HG03342 (cell line): ENCODE results near the gene CES4A.
"Not testable (repeated sequence)": the region's sequence is repeated elsewhere in the genome, so short reads cannot be mapped to it uniquely, and the experiment has no call there.

Source experiments
- ATAC-seq: cut with Tn5 transposase; IDR thresholded peaks from one replicate; pipeline ENCODE4 v1.9.1; 2021; ENCODE audit warnings: mild to moderate bottlenecking, moderate library complexity; ENCODE audit not compliant: unreplicated experiment

The CES4A gene

DNA sequence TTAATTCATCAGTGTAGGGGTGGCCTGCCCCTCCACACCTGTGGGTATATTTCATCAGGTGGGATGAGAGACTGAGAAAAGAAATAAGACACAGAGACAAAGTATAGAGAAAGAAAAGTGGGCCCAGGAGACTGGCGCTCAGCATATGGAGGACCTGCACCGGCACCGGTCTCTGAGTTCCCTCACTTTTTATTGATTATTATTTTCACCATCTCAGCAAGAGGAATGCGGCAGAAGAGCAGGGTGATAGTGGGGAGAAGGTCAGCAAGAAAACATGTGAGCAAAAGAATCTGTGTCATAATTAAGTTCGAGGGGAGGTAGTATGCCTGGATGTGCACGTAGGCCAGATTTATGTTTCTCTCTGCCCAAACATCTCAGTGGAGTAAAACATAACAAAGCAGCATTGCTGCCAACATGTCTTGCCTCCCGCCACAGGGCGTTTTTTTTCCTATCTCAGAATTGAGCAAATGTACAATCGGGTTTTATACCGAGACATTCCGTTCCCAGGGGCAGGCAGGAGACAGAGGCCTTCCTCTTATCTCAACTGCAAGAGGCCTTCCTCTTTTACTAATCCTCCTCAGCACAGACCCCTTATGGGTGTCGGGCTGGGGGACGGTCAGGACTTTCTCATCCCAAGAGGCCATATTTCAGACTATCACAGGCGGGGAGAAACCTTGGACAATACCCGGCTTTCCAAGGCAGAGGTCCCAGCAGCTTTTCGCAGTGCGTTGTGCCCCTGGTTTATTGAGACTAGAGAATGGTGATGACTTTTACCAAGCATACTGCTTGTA lies 32.8 kb upstream of the CES4A start:
- not testable (repeated sequence) for ATAC-seq

- ATAC-seq = not testable (repeated sequence)
Observed at GRCh38 chr16:66956154-66956457, 32.3 kb upstream of the CES4A start.

DNA sequence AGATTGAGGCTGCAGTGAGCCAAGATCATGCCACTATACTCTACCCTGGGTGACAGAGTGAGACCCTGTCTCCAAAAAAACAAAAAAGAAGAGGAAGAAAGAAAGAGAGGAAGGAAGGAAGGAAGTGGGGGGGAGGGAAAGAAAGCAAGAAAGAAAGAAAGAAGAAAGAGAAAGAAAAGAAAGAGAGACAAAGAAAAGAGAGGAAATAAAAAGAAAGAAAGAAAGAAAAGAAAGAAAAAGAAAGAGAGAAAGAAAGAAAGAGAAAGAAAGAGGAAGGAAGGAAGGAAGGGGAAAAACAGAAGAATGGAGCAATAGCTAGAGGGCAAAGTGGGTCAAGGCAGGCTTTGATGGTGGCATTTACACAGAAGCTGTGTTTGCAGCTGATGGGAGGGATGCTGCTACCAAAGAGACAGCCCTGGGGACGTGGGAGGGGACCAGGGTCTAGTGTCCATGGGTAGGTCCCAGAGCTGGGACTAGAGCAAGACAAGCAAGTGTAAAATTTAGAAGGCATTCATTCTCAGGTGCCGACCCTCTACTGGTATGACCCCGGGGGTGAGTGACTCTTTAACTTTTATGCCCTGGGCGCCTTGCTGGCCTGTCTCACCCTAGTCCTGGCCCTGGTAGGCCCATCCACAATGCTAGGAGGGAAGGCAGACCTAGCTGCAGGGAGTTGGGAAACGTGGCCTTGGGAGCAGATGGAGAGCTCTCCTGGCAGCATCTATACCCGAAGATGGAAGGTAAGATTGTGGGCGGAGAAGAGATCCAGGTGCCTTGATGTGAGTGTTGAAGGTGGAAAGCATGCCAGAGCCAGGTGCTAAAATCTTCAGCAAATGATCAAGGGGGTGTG lies 29.3 kb upstream of the CES4A start:
- ATAC-seq = no peak

DNA sequence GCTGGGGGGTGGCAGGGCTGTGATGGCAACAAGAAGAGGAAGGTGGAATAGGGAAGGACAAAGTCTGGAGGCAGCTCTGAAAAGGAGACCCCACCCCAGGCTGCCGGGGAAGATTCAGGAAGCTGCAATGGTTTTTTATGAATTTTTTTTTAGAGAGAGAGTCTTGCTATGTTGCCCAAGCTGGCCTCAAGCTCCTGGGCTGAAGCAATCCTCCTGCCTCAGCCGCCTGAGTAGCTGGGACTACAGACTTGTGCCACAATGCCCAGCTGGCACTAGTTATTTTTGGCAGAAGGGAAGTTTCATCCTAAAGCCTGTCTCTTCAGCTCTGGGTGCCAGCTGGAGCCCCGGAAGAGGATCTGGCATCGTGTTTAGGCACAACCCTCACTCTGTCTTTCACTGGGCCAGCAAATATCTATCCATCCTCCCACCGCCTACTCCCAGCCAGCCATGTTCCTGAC lies 28.7 kb upstream of the CES4A start:
- no peak for ATAC-seq

DNA sequence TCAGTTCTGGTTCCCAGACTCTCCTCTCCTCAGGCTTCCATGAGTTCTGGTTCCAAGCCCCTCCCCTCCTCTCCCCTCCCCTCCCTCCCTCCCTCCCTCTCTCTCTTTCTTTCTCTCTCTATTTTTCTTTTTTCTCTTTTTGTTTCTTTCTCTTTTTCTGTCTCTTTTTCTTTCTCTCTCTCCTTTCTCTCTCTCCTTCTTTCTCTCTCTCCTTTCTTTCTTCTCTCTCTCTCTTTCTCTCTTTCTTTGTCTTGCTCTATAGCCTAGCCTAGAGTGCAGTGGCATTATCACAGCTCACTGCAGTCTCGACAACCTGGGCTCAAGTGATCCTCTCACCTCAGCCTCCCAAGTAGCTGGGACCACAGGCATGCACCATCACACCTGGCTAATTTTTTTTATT lies 28.1 kb upstream of the CES4A start:
- no peak for ATAC-seq

GRCh38 chr16:66961065-66961744 lies 27.2 kb upstream of the CES4A start, which contains the start of gene CES3:
CES3 (plus strand) TSS chr16:66961266; CDS start chr16:66961308, 42 bp downstream.
- ATAC-seq = peak; percentile 77

GRCh38 chr16:66961914-66962313 lies 26.5 kb upstream of the CES4A start:
- ATAC-seq = no peak

- no peak for ATAC-seq
Observed at GRCh38 chr16:66964049-66964448, 24.3 kb upstream of the CES4A start.

DNA sequence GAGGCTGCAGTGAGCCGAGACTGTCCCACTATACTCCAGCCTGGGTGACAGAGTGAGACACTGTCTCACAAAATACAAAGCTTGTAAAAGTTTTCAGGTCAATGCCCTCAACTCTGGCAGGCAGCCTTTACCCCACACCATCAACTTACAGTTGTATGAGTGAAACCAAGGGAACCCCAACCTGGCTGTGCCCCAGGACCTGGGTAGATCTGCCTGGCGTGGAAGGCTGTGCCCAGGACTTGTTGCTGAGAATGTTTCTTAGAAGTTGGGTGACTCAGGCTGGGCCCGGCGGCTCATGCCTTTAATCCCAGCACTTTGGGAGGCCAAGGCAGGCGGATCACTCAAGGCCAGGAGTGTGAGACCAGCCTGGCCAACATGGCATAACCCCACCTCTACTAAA lies 19.5 kb upstream of the CES4A start:
- no peak for ATAC-seq

- ATAC-seq = no peak
Observed at GRCh38 chr16:66970775-66971720, 17.3 kb upstream of the CES4A start.

DNA sequence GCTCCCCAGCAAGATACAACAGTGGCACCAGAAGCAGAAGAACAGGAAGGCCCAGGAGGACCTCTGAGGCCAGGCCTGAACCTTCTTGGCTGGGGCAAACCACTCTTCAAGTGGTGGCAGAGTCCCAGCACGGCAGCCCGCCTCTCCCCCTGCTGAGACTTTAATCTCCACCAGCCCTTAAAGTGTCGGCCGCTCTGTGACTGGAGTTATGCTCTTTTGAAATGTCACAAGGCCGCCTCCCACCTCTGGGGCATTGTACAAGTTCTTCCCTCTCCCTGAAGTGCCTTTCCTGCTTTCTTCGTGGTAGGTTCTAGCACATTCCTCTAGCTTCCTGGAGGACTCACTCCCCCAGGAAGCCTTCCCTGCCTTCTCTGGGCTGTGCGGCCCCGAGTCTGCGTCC lies 15.4 kb upstream of the CES4A start:
- no peak for ATAC-seq

DNA sequence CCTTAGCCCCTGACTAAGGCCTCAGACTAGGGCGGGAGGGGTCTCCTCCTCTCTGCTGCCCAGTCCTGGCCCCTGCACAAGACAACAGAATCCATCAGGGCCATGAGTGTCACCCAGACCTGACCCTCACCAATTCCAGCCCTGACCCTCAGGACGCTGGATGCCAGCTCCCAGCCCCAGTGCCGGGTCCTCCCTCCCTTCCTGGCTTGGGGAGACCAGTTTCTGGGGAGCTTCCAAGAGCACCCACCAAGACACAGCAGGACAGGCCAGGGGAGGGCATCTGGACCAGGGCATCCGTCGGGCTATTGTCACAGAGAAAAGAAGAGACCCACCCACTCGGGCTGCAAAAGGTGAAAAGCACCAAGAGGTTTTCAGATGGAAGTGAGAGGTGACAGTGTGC lies 14.7 kb upstream of the CES4A start:
- ATAC-seq = no peak

- not testable (repeated sequence) for ATAC-seq
Observed at GRCh38 chr16:66974156-66974931, 14.0 kb upstream of the CES4A start.

GRCh38 chr16:66974932-66975246 lies 13.5 kb upstream of the CES4A start:
- not testable (repeated sequence) for ATAC-seq

- ATAC-seq = no peak
Observed at GRCh38 chr16:66975302-66975893, 13.0 kb upstream of the CES4A start.

GRCh38 chr16:66976746-66977145 lies 11.6 kb upstream of the CES4A start:
- ATAC-seq = no peak

GRCh38 chr16:66977341-66978113 lies 10.9 kb upstream of the CES4A start:
- ATAC-seq = peak; percentile 79

DNA sequence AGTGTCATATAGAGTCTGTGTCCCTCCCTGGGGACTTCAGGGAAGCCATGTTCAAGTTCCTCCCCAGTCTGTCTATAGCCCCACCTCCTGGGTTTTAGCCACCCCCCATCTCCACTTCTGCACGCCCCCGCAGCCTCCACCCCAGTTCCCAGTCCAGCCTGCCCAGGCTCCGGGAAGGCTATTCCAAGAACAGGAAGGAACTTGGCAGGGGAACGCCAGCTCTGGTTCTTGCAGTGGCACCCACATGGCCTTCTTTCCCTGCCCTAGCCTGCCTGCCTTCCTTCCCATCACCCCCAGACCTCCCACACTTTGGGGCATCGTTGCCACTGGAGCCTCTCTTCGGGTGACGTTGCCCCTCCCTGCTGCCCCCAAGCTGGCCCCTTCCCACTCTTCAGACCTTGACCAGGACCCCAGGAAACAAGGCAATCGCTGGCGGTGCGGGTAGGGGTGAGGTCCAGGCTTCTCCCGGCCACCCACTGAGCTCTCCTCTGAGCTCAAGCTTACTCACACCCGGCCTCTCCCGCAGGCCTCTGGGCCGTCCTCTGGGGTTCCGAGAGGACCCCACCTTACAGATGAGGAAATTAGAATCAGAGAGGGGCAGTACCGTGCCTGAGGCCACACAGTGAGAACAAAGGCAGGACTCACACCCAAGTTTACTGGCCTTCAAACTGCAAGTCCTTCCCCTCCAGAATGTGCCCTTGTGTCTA lies 9.2 kb upstream of the CES4A start:
- ATAC-seq = no peak
